IPS-18c (cell line): ENCODE results near the gene RDH13.
"Not testable (repeated sequence)": the region's sequence is repeated elsewhere in the genome, so short reads cannot be mapped to it uniquely, and the experiment has no call there.

Source experiments
- H3K4me3 ChIP-seq: 2 replicates; pipeline ENCODE4 v1.7.0; 2013; ENCODE audit warnings: low read depth, mild to moderate bottlenecking, low read length, moderate library complexity; ENCODE audit not compliant: insufficient read depth
- H3K9me3 ChIP-seq: one replicate; pipeline ENCODE4 v1.6.1; 2013; ENCODE audit warnings: mild to moderate bottlenecking, low read length, moderate library complexity; ENCODE audit not compliant: control insufficient read depth, insufficient read depth

RDH13 gene

GRCh38 chr19:55066107-55066709 is 3.3 kb upstream of the RDH13 start:
- Histone ChIP-seq H3K9me3 (no peaks in the 10 kb centered on the region), H3K4me3 (no peak overlapping the region)

GRCh38 chr19:55065516-55065915 is 2.6 kb upstream of the RDH13 start:
- not testable (repeated sequence) for H3K9me3 ChIP-seq, H3K4me3 ChIP-seq

- H3K4me3 ChIP-seq = no peak overlapping the region
- no peaks in the 10 kb centered on the region for H3K9me3 ChIP-seq
Measured at GRCh38 chr19:55063492-55063843, 520 bp upstream of the RDH13 start.

- not testable (repeated sequence) for H3K4me3 ChIP-seq, H3K9me3 ChIP-seq
Measured at GRCh38 chr19:55060287-55060686, 2.7 kb downstream of the RDH13 start.

GRCh38 chr19:55058781-55059610 is 4.0 kb downstream of the RDH13 start:
- no peak overlapping the region for H3K4me3 ChIP-seq
- H3K9me3 ChIP-seq = peaks cover 2% of the 10 kb centered on the region

- no peak overlapping the region for H3K4me3 ChIP-seq
- H3K9me3 ChIP-seq = peaks cover 2% of the 10 kb centered on the region
Measured at GRCh38 chr19:55056827-55057226, 6.1 kb downstream of the RDH13 start.

- Histone ChIP-seq H3K4me3 (no peak overlapping the region), H3K9me3 (peaks cover 2% of the 10 kb centered on the region)
Measured at GRCh38 chr19:55053735-55054134, 9.2 kb downstream of the RDH13 start.

GRCh38 chr19:55050749-55051532 is 12.0 kb downstream of the RDH13 start:
- no peaks in the 10 kb centered on the region for H3K9me3 ChIP-seq
- no peak overlapping the region for H3K4me3 ChIP-seq

GRCh38 chr19:55048446-55048845 is 14.5 kb downstream of the RDH13 start:
- no peak overlapping the region for H3K4me3 ChIP-seq
- no peaks in the 10 kb centered on the region for H3K9me3 ChIP-seq

GRCh38 chr19:55047951-55048350 is 15.0 kb downstream of the RDH13 start:
- no peaks in the 10 kb centered on the region for H3K9me3 ChIP-seq
- H3K4me3 ChIP-seq = no peak overlapping the region

GRCh38 chr19:55046975-55047622 is 15.8 kb downstream of the RDH13 start:
- Histone ChIP-seq H3K9me3 (no peaks in the 10 kb centered on the region), H3K4me3 (no peak overlapping the region)

- Histone ChIP-seq H3K4me3 (no peak overlapping the region), H3K9me3 (no peaks in the 10 kb centered on the region)
Measured at GRCh38 chr19:55044771-55045716, 17.9 kb downstream of the RDH13 start.

- H3K4me3 ChIP-seq = no peak overlapping the region
Measured at GRCh38 chr19:55044286-55044685, 18.7 kb downstream of the RDH13 start.

GRCh38 chr19:55042688-55043087 is 20.3 kb downstream of the RDH13 start:
- Histone ChIP-seq H3K9me3 (no peaks in the 10 kb centered on the region), H3K4me3 (no peak overlapping the region)

More at GRCh38 chr19:55044286-55044685, 18.7 kb downstream of the RDH13 start:
- no peaks in the 10 kb centered on the region for H3K9me3 ChIP-seq

GRCh38 chr19:55042344-55042678 is 20.6 kb downstream of the RDH13 start:
- no peaks in the 10 kb centered on the region for H3K9me3 ChIP-seq
- no peak overlapping the region for H3K4me3 ChIP-seq

GRCh38 chr19:55041627-55042343 is 21.2 kb downstream of the RDH13 start:
- Histone ChIP-seq H3K4me3 (no peak overlapping the region), H3K9me3 (no peaks in the 10 kb centered on the region)
